GM23248 (cell line): Measurements from ENCODE around the gene GABBR2.

Source experiments
- EZH2 ChIP-seq: fragments of 200-600 bp; sonication (generic); IDR thresholded peaks from 2 replicates; pipeline ENCODE4 v1.6.1; 2018; ENCODE audit warnings: antibody characterized with exemption, mild to moderate bottlenecking; ENCODE audit not compliant: insufficient read depth, poor library complexity, severe bottlenecking
- EZH2phosphoT487 ChIP-seq: fragments of 200-600 bp; sonication (generic); IDR thresholded peaks from 2 replicates; pipeline ENCODE4 v1.6.1; 2018; ENCODE audit warnings: antibody characterized with exemption, moderate library complexity, mild to moderate bottlenecking, low read depth; ENCODE audit not compliant: insufficient read depth

- TF ChIP-seq EZH2phosphoT487, result no peak
- TF ChIP-seq EZH2, result no peak
Measured at GRCh38 chr9:98600631-98601030, 108.1 kb downstream of the GABBR2 start.
